IPS-NIHi11 (cell line): ENCODE data around the gene PDPK1.
"Not testable (repeated sequence)": the region's sequence is repeated elsewhere in the genome, so short reads cannot be mapped to it uniquely, and the experiment has no call there.

Source experiments
- DNase-seq: peaks from one replicate; pipeline ENCODE4 v3.0.0; 2012; ENCODE audit warnings: mixed read lengths, low spot score

Gene PDPK1

GRCh38 chr16:2611877-2612276 is 74.1 kb downstream of the PDPK1 start:
- DNase-seq = not testable (repeated sequence)

- DNase-seq = not testable (repeated sequence)
Measured at GRCh38 chr16:2613251-2613650, 75.4 kb downstream of the PDPK1 start.

- DNase-seq = no peak
Measured at GRCh38 chr16:2614761-2615191, 77.0 kb downstream of the PDPK1 start.

- DNase-seq = not testable (repeated sequence)
Measured at GRCh38 chr16:2618964-2619363, 81.1 kb downstream of the PDPK1 start.

- not testable (repeated sequence) for DNase-seq
Measured at GRCh38 chr16:2619628-2620027, 81.8 kb downstream of the PDPK1 start.

- not testable (repeated sequence) for DNase-seq
Measured at GRCh38 chr16:2620870-2621269, 83.0 kb downstream of the PDPK1 start.

GRCh38 chr16:2621395-2621794 is 83.6 kb downstream of the PDPK1 start:
- DNase-seq = not testable (repeated sequence)

- not testable (repeated sequence) for DNase-seq
Measured at GRCh38 chr16:2627075-2627474, 89.3 kb downstream of the PDPK1 start.

- not testable (repeated sequence) for DNase-seq
Measured at GRCh38 chr16:2631203-2631602, 93.4 kb downstream of the PDPK1 start.

- DNase-seq = not testable (repeated sequence)
Measured at GRCh38 chr16:2632291-2632690, 94.5 kb downstream of the PDPK1 start.

GRCh38 chr16:2639071-2639721 is 101.4 kb downstream of the PDPK1 start:
- DNase-seq = not testable (repeated sequence)

- not testable (repeated sequence) for DNase-seq
Measured at GRCh38 chr16:2639722-2640072, 101.9 kb downstream of the PDPK1 start.

- DNase-seq = not testable (repeated sequence)
Measured at GRCh38 chr16:2642561-2642960, 104.7 kb downstream of the PDPK1 start.

GRCh38 chr16:2644754-2645453 is 107.1 kb downstream of the PDPK1 start:
- not testable (repeated sequence) for DNase-seq

- DNase-seq = not testable (repeated sequence)
Measured at GRCh38 chr16:2651268-2651871, 113.5 kb downstream of the PDPK1 start.
